Right cardiac atrium (tissue), 5 donors: ENCODE measurements around the gene ESPN. TPM values are rescaled to one million over a fixed set of nuclear protein-coding genes. Genes with fewer than 3 reads are reported as not detected.
"Not testable (repeated sequence)": the region's sequence is repeated elsewhere in the genome, so short reads cannot be mapped to it uniquely, and the experiment has no call there.

Source experiments
- ATAC-seq, 2 donors: fragments of 200-7000 bp; cut with Tn5 transposase; one replicate each; pipeline versions ENCODE4 v1.8.0 to v1.9.1; 2020; ENCODE audit warnings: moderate library complexity in 2 of 2, mild to moderate bottlenecking in 1 of 2
- DNase-seq, 3 donors: peaks; one replicate each; pipeline ENCODE4 v3.0.0-alpha.2; 2020
- H3K27ac ChIP-seq: one replicate; pipeline ENCODE4 v1.5.1; 2013; ENCODE audit warnings: mild to moderate bottlenecking, low read length, control low read depth, moderate library complexity
- H3K27me3 ChIP-seq: one replicate; pipeline ENCODE4 v1.6.1; 2013; ENCODE audit not compliant: control insufficient read depth, insufficient read depth
- H3K4me1 ChIP-seq: one replicate; pipeline ENCODE4 v1.6.1; 2013; ENCODE audit warnings: low read length; ENCODE audit not compliant: control insufficient read depth, insufficient read depth
- H3K4me3 ChIP-seq: one replicate; pipeline ENCODE4 v1.5.1; 2013; ENCODE audit warnings: low read length, control low read depth
- H3K9me3 ChIP-seq: one replicate; pipeline ENCODE4 v1.6.1; 2013; ENCODE audit warnings: low read length; ENCODE audit not compliant: control insufficient read depth
- WGBS: extraction: QIAGEN DNeasy Blood & Tissue Kit; methylation state at CpG from one replicate; pipeline ENCODE4 v1.1.7; 2013; 5-methylcytosine and 5-hydroxymethylcytosine counted together
- intact Hi-C, 4 donors: fragments of 100-400 bp; cut with DNase I; formaldehyde crosslinking; loops; one replicate each; pipeline versions ENCODE4 v1.11.0 to v1.14.0; 2022 to 2023
- polyA plus RNA-seq: library from polyadenylated mRNA; stranded (reverse); fragments of 200-250 nt; gene quantifications from one replicate; pipeline ENCODE4 v1.2.3, GENCODE V29; 2013
- total RNA-seq, 4 donors: library from RNA; stranded (reverse); fragmentation: NEBNext Ultra II Directional; extraction: Animal tissue kit (Norgen Biotek cat#: 25700); gene quantifications; one replicate each; pipeline ENCODE4 v1.2.1, GENCODE V29; 2021
- donor health status: healthy with polysubstance abuse.
- donor health status: DM: no; HTN: yes; CAD: no.
- donor health status: DM: no; HTN: no; CAD: no.
- donor health status: DM: no; HTN: yes; CAD: no; lungs with severe emphysema.
- donor health status: DM: yes; HTN: yes; CAD: no.

The ESPN gene
- total and polyA plus RNA-seq, 5 donors: 0.23 to 1.7 (median 0.63) TPM

DNA sequence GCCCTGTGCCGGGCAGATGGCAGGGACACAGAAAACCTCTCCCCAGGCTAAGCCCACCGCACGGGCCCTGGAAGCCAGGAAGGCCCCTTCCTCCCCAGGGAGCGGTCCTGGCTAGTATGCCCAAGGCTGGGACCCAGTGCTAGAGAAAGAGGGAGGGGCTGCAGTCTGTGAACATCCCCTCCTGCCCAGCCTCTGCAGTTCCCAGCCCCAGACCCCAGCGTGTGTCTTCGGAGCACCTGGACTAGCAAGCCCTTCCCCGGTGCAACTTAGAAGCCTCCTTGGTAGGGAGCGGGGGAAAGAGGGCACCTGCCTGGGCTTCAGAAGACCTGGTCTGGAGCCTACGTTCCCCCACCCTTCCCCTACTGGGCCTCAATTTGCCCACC, 64.8 kb downstream of the ESPN start:
- 79% methylated on average over 9 of the region's 9 CpGs for WGBS
- ATAC-seq (no peak), DNase-seq (no peak)
- no peak overlapping the region for H3K27ac ChIP-seq
- no peak overlapping the region for H3K4me3 ChIP-seq
- H3K27me3 ChIP-seq: no peaks in the 10 kb centered on the region
- H3K9me3 ChIP-seq: no peaks in the 10 kb centered on the region
- H3K4me1 ChIP-seq: no peaks in the 10 kb centered on the region
- intact Hi-C loops: loop anchor here in 2 of 4 donors (5.0 kb wide), 1 partner anchor 158 kb away; no protein-coding TSS in a partner anchor

DNA sequence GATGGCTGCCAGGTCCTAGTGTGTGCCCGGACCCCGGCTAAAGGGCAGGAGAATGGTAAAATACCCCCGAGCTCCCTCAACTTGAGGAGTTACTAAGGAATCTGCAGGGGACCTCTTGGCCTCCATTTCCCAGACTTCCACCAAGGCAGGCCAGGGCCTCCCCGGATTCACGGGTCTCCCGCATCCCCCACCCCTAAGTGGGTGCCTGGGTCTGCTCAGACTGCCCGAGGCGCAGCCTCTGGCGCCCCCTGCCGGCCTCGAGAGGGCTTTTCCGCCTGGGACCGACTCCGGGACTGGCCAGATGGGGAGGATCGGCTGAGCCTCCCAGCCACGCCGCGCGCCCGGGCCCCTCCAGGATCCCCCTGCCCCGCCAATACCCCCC, 65.2 kb downstream of the ESPN start:
- DNase-seq: peak; percentile 73 to 89 (median 85)
- H3K27me3 ChIP-seq: no peaks in the 10 kb centered on the region
- H3K9me3 ChIP-seq: no peaks in the 10 kb centered on the region
- intact Hi-C loops: loop anchor here in 2 of 4 donors (5.0 kb wide), 1 partner anchor 158 kb away; no protein-coding TSS in a partner anchor
- peak overlapping the region; percentile 77 for H3K4me3 ChIP-seq
- no peaks in the 10 kb centered on the region for H3K4me1 ChIP-seq
- WGBS: 14% methylated on average over 21 of the region's 21 CpGs
- peak; percentile 63 to 71 for ATAC-seq
- H3K27ac ChIP-seq: no peak overlapping the region

- intact Hi-C loops: no loop called here
- no peaks in the 10 kb centered on the region for H3K27me3 ChIP-seq
- H3K27ac ChIP-seq: peak overlapping the region; percentile 27
- DNase-seq (peak; percentile 62 to 82 (median 81)), ATAC-seq (peak; percentile 66 to 67)
- no peaks in the 10 kb centered on the region for H3K4me1 ChIP-seq
- WGBS: 1% methylated on average over 70 of the region's 70 CpGs
- H3K4me3 ChIP-seq: peak overlapping the region; percentile 77
- H3K9me3 ChIP-seq: no peaks in the 10 kb centered on the region
Observed at GRCh38 chr1:6490181-6491080, 65.9 kb downstream of the ESPN start.

GRCh38 chr1:6491081-6491449, 66.5 kb downstream of the ESPN start:
- Histone ChIP-seq H3K9me3 (no peaks in the 10 kb centered on the region), H3K27me3 (no peaks in the 10 kb centered on the region), H3K27ac (peak overlapping the region; percentile 4), H3K4me3 (peak overlapping the region; percentile 77), H3K4me1 (no peaks in the 10 kb centered on the region)
- no peak for ATAC-seq
- DNase-seq: no peak
- 42% methylated on average over 6 of the region's 6 CpGs for WGBS
- intact Hi-C loops: no loop called here

- H3K4me1 ChIP-seq: no peaks in the 10 kb centered on the region
- H3K9me3 ChIP-seq: no peaks in the 10 kb centered on the region
- intact Hi-C loops: no loop called here
- no peaks in the 10 kb centered on the region for H3K27me3 ChIP-seq
- 69% methylated on average over 6 of the region's 6 CpGs for WGBS
- DNase-seq: no peak
- H3K4me3 ChIP-seq: peak within 1 kb of the TSS; percentile 77
- peak in 1 of 2 donors; percentile 46 for ATAC-seq
- H3K27ac ChIP-seq: peak within 1 kb of the TSS; percentile 27
Observed at GRCh38 chr1:6491480-6491962, 66.9 kb downstream of the ESPN start, which contains the start of gene PLEKHG5. PLEKHG5 (minus strand) TSS chr1:6491667; CDS start chr1:6477571, 14,096 bp downstream.

- 69% methylated on average over 10 of the region's 10 CpGs for WGBS
- DNase-seq (no peak), ATAC-seq (no peak)
- no peak overlapping the region for H3K4me3 ChIP-seq
- no peaks in the 10 kb centered on the region for H3K4me1 ChIP-seq
- H3K9me3 ChIP-seq: no peaks in the 10 kb centered on the region
- intact Hi-C loops: no loop called here
- H3K27ac ChIP-seq: no peak overlapping the region
- H3K27me3 ChIP-seq: no peaks in the 10 kb centered on the region
Observed at GRCh38 chr1:6491966-6492365, 67.4 kb downstream of the ESPN start.

GRCh38 chr1:6493834-6494223, 69.3 kb downstream of the ESPN start:
- H3K4me1 ChIP-seq, DNase-seq, H3K4me3 ChIP-seq, ATAC-seq, H3K27me3 ChIP-seq, H3K27ac ChIP-seq, intact Hi-C loops, H3K9me3 ChIP-seq: not testable (repeated sequence)
- 80% methylated on average over 4 of the region's 4 CpGs for WGBS

- intact Hi-C loops: no loop called here
- H3K4me3 ChIP-seq: no peak overlapping the region
- no peaks in the 10 kb centered on the region for H3K27me3 ChIP-seq
- peaks cover 2% of the 10 kb centered on the region for H3K4me1 ChIP-seq
- ATAC-seq (no peak), DNase-seq (no peak)
- WGBS: 77% methylated on average over 4 of the region's 4 CpGs
- H3K27ac ChIP-seq: no peak overlapping the region
- no peaks in the 10 kb centered on the region for H3K9me3 ChIP-seq
Observed at GRCh38 chr1:6494627-6495026, 70.1 kb downstream of the ESPN start.

DNA sequence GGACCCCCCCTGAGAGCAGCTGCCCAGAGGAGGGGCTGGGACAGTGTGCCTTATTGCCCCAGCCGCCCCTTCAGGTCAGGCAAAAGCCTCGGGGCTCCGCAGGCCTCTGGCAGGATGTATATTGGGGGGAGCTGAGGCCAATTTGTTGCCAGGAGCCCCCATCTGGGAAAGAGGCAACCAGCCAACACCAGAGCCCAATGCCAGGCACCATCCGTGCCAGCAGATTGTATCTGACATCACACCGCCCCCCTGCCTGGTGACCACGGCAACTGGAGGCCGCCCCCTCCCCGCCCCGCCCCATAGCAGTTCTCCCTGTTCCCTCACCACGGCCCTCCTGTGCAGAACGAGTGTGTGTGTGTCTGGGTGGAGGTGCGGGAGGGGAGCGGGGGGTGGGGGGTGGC, 70.5 kb downstream of the ESPN start:
- H3K4me3 ChIP-seq: no peak overlapping the region
- no peak for DNase-seq
- intact Hi-C loops: no loop called here
- no peak for ATAC-seq
- H3K4me1 ChIP-seq: peaks cover 2% of the 10 kb centered on the region
- H3K27ac ChIP-seq: no peak overlapping the region
- no peaks in the 10 kb centered on the region for H3K9me3 ChIP-seq
- H3K27me3 ChIP-seq: no peaks in the 10 kb centered on the region
- 59% methylated on average over 13 of the region's 13 CpGs for WGBS

DNA sequence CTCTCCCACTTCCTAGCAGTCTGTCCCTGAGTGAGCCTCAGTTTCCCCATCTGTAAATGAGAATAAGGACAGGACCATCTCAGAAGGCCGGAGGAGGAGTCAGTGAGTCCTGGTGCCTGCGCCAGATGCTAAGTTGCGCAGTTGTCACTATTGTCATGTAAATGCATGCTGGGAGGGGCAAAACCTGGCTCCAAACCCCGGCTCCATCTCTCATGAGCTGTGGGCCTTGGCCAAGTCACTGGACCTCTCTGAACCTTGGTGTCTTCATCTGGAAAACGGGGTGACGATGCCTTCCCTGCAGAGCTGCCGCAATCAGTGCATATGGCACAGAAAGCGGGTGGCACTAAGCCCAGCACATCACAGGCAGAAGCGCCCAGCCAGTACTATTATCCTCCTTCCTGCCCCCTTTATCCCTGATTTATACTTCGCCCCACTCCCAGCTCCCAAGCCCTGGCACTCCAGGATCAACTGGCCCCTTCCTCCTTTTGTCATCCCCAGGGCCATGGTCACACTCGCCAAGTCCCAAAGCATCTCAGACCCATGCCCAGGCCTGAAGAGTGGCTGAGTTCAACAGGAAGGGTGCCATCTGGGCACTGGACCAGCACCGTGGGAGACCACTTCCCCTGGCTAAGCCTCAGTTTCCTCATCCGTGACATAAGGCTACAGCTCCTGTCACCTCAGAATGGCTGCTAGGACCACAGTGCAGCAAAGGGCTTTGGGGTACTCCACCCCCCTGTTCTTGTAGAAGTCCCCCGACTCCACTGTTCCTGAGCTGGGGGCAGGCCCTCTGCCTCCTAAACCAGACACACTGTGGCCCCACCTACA, 71.2 kb downstream of the ESPN start:
- peaks cover 2% of the 10 kb centered on the region for H3K4me1 ChIP-seq
- no peaks in the 10 kb centered on the region for H3K27me3 ChIP-seq
- intact Hi-C loops: no loop called here
- WGBS: 83% methylated on average over 14 of the region's 14 CpGs
- H3K27ac ChIP-seq: no peak overlapping the region
- H3K4me3 ChIP-seq: no peak overlapping the region
- ATAC-seq (no peak), DNase-seq (no peak)
- no peaks in the 10 kb centered on the region for H3K9me3 ChIP-seq

DNA sequence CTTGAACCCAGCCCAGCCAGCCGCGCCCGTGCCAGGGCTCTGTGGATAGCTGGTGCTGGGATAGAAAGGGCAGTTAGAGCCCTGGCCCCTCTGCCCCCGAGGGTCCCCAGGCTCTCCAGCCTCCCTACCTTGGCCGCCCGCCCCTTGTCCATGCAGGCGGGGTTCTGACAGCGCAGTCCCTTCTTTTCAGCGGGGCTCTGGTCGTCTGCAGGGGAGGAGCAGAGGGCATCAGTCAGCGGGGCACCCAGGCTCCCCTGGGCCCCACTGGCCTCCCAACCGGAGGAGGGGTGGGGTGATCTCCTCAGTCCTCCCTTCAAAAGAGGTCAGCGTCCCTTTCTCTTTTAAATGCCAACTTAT, 71.8 kb downstream of the ESPN start:
- Histone ChIP-seq H3K9me3 (no peaks in the 10 kb centered on the region), H3K27ac (no peak overlapping the region), H3K4me3 (peak overlapping the region; percentile 81), H3K27me3 (no peaks in the 10 kb centered on the region), H3K4me1 (peaks cover 2% of the 10 kb centered on the region)
- no peak for DNase-seq
- intact Hi-C loops: no loop called here
- no peak for ATAC-seq
- 39% methylated on average over 13 of the region's 13 CpGs for WGBS
